HG02885 (cell line): ENCODE data around the gene OR2W1.

Experiments
- ATAC-seq: cut with Tn5 transposase; IDR thresholded peaks from one replicate; pipeline ENCODE4 v1.9.1; 2021; ENCODE audit warnings: mild to moderate bottlenecking; ENCODE audit not compliant: unreplicated experiment, poor library complexity

Gene OR2W1

DNA sequence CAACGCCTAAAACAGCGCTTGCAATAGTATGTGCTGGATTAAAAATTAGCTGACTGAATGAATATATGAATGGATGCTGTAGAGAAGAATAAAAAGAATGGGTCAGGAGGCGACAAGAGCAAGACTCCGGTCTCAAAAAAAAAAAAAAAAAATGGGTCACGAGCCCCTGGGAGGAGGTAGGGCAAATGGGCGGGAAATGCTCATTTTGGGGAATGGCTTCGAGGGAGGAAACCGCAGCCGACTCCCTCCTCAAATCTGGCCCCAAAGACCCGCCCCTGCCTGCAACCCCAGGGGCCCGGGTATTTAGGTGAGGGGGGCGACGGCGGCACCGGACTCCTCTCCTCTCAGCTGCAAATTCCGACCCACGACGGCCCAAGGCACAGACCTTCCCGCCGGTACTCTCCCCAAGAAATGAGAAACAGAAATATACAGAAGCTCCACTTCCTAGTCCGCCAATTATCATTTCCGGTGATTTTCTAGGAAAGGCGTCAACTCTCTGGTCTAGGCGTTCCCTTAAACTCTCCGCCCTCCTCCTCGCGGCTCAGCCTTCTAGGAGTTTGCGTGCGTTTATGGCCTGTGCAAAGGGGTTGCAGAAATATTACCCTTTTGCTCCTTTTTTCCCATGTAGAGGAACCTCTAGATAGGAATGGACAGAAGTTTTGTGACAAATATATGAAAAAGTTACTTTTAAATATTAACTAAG, 39.6 kb downstream of the OR2W1 start, which contains the start of gene ZNF311:
Gene ZNF311 (minus strand): TSS at position 133 of the 703 bp plus-strand sequence. CDS start 1,361 bp downstream, outside the sequence.
- no peak for ATAC-seq

GRCh38 chr6:28996844-28997510, 48.0 kb downstream of the OR2W1 start:
- no peak for ATAC-seq

- no peak for ATAC-seq
These were observed 49.8 kb downstream of the OR2W1 start for GRCh38 chr6:28995093-28995650.
